Left ventricle myocardium superior (tissue), 1 donor: ENCODE measurements around the gene MRPS18B. TPM values are rescaled to one million over a fixed set of nuclear protein-coding genes. Genes with fewer than 3 reads are reported as not detected.
A peak's percentile ranks its signal among the peaks of the same experiment; 100 is the strongest.

Experiments
- ATAC-seq: fragments of 200-7000 bp; cut with Tn5 transposase; one replicate; pipeline ENCODE4 v1.9.1; 2020; ENCODE audit warnings: mild to moderate bottlenecking, moderate library complexity
- DNase-seq: peaks from one replicate; pipeline ENCODE4 v3.0.0-alpha.2; 2020
- intact Hi-C: fragments of 100-400 bp; cut with micrococcal nuclease; formaldehyde crosslinking; loops from one replicate; pipeline ENCODE4 v1.11.0; 2022
- total RNA-seq: library from RNA; stranded (reverse); fragmentation: NEBNext Ultra II Directional; extraction: Animal tissue kit (Norgen Biotek cat#: 25700); gene quantifications from one replicate; pipeline ENCODE4 v1.2.1, GENCODE V29; 2021
- donor health status: DM: no; HTN: yes; CAD: no; lungs with severe emphysema.

The MRPS18B gene
- total RNA-seq, 1 donor from 2014 or later: 129 TPM

- ATAC-seq: peak; percentile 5
- DNase-seq: no peak
- intact Hi-C loops: no loop called here
These were observed 16.2 kb upstream of the MRPS18B start for GRCh38 chr6:30601436-30601814.

GRCh38 chr6:30601815-30602641 is 15.6 kb upstream of the MRPS18B start:
- peak; percentile 5 for ATAC-seq
- intact Hi-C loops: no loop called here
- DNase-seq: no peak

GRCh38 chr6:30603961-30604360 is 13.7 kb upstream of the MRPS18B start:
- intact Hi-C loops: no loop called here
- ATAC-seq: no peak
- DNase-seq: no peak

- intact Hi-C loops: no loop called here
- DNase-seq (no peak), ATAC-seq (no peak)
These were observed 7.6 kb upstream of the MRPS18B start for GRCh38 chr6:30610065-30610464.

- intact Hi-C loops: no loop called here
- ATAC-seq: no peak
- DNase-seq: no peak
These were observed 6.3 kb upstream of the MRPS18B start for GRCh38 chr6:30611150-30611855.

GRCh38 chr6:30611856-30612194 is 5.8 kb upstream of the MRPS18B start:
- DNase-seq (no peak), ATAC-seq (no peak)
- intact Hi-C loops: no loop called here

GRCh38 chr6:30612213-30612612 is 5.4 kb upstream of the MRPS18B start:
- no peak for ATAC-seq
- intact Hi-C loops: no loop called here

GRCh38 chr6:30612687-30613248 is 4.9 kb upstream of the MRPS18B start:
- DNase-seq (no peak), ATAC-seq (no peak)
- intact Hi-C loops: no loop called here

More at GRCh38 chr6:30612213-30612612, 5.4 kb upstream of the MRPS18B start:
- DNase-seq: no peak

- intact Hi-C loops: no loop called here
- no peak for ATAC-seq
- DNase-seq: no peak
These were observed 4.2 kb upstream of the MRPS18B start for GRCh38 chr6:30613251-30614043.

- intact Hi-C loops: no loop called here
- DNase-seq (no peak), ATAC-seq (no peak)
These were observed 3.4 kb upstream of the MRPS18B start for GRCh38 chr6:30614044-30614842.

GRCh38 chr6:30614843-30615218 is 2.8 kb upstream of the MRPS18B start:
- intact Hi-C loops: no loop called here
- DNase-seq: peak; percentile 70
- ATAC-seq: peak; percentile 74

GRCh38 chr6:30615219-30615957 is 2.3 kb upstream of the MRPS18B start:
- intact Hi-C loops: no loop called here
- ATAC-seq (peak; percentile 9), DNase-seq (no peak)

GRCh38 chr6:30615958-30616810 is 1.5 kb upstream of the MRPS18B start:
- no peak for ATAC-seq
- intact Hi-C loops: no loop called here
- DNase-seq: no peak

GRCh38 chr6:30616811-30617564 is 652 bp upstream of the MRPS18B start, which contains the start of gene PPP1R10:
PPP1R10 (minus strand) TSS chr6:30617243; CDS start chr6:30609944, 7,299 bp downstream.
- ATAC-seq (peak; percentile 87), DNase-seq (peak; percentile 97)
- intact Hi-C loops: no loop called here

- ATAC-seq (no peak), DNase-seq (no peak)
- intact Hi-C loops: no loop called here
These were observed 694 bp downstream of the MRPS18B start for GRCh38 chr6:30618270-30618797.

GRCh38 chr6:30619561-30619960 is 1.9 kb downstream of the MRPS18B start:
- DNase-seq (no peak), ATAC-seq (no peak)
- intact Hi-C loops: no loop called here
